ENCODE measurements around the gene TAP2.

DNA sequence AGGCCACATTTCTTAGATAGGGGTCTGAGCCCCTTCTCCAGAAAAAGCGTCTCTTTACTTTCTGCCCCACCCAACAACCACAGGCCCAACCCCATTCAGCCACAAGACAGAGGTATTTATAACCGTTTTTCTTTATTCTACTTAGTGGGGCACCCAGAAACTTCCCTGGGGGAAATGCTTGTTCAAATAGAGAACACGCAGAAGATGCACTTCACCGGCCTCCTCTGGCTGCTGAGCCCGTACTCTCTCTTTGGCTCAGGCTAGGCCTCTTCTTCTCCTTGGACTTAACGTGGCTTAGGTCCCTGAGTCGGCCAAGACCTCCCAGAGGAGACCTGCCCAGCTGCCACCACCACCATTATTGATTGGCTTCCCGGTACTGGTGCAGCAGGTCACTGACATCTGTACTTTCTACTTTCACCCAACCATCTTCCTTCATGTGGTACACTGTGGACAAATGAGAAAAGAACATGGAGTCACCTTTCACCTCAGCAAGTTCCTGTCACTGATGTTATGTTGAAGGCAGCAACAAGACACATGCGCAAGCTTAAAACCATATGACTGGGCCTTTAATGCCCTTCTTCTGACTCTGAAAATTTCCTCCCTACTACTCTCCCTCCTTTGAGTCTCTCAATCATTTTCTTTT is 2.2 kb upstream of the TAP2 start:
- TF ChIP-seq, protein P1, sequence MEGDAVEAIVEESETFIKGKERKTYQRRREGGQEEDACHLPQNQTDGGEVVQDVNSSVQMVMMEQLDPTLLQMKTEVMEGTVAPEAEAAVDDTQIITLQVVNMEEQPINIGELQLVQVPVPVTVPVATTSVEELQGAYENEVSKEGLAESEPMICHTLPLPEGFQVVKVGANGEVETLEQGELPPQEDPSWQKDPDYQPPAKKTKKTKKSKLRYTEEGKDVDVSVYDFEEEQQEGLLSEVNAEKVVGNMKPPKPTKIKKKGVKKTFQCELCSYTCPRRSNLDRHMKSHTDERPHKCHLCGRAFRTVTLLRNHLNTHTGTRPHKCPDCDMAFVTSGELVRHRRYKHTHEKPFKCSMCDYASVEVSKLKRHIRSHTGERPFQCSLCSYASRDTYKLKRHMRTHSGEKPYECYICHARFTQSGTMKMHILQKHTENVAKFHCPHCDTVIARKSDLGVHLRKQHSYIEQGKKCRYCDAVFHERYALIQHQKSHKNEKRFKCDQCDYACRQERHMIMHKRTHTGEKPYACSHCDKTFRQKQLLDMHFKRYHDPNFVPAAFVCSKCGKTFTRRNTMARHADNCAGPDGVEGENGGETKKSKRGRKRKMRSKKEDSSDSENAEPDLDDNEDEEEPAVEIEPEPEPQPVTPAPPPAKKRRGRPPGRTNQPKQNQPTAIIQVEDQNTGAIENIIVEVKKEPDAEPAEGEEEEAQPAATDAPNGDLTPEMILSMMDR (IDR thresholded peaks at IDR 0.05), result no peak
- no peak for TF ChIP-seq POLR2A (IDR thresholded peaks at IDR 0.05)
